ENCODE data around the gene SLC37A1.

Gene SLC37A1

DNA sequence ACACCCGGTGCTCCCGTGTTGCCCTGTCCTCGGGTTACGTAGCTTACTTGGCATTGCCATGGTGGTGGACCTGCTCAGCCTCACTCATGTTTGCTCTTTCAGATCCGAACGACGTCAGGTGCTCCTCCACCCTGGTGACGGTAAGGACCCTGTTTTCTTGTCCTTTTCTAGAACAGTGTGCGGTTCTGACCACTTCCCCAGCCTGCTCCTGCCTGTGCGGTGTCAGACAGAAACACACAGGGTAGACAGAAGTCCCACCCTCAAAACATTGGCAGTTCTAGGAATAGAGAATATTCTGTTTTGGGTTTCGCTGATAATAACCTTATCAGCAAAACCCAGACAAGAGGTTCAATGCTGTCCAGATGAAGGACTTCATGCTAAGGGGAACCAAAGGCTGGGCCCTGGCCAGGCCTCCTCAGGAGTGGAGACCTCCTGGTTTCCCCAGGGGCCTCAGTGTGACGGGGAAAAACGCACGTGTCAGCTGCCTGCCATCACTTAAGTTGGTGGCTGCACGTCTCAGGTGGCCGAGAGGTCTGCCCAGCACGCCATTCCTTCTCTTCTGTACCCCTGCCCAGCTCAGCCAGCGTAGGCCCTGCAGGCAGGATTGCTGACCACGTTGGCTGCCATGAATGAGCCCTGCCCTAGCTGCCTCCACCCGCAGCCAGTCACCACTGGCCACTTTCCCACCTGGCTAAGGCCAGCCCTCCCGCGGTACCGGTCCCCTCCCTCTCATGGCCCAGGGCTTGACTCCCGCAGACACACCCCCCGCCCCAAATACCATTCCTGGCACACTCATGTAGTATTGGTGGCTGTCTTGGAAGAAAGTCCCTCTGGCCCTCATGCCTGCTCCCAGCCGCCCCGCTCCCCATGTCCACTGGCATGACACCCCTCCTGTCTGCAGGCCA is 33.6 kb downstream of the SLC37A1 start:
- DNase-seq = no peak

GRCh38 chr21:42547906-42548365 is 34.3 kb downstream of the SLC37A1 start:
- DNase-seq = no peak

- no peak for DNase-seq
Observed at GRCh38 chr21:42548687-42549406, 35.2 kb downstream of the SLC37A1 start.

GRCh38 chr21:42550817-42551216 is 37.2 kb downstream of the SLC37A1 start:
- no peak for DNase-seq

GRCh38 chr21:42552407-42553336 is 39.0 kb downstream of the SLC37A1 start:
- no peak for DNase-seq

DNA sequence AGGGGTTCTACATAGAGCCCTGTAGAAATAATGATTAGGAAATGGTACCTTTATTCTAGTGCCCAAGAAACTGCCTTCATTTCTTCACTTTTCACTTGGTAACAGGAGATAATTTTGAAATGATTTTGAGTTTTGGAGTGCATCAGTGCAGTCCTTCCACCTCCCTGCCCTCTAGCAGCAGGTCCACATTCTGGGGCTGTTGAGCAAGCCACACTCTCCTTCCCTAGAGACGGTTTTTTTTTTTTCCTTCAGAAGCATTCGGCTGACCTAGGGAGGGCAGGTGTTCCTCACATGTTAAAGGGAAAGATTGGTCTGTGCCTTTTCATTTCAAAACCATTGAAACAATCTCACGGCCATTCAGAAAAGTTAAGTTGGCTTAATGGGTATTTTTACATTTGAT is 39.8 kb downstream of the SLC37A1 start:
- no peak for DNase-seq

- DNase-seq = no peak
Observed at GRCh38 chr21:42554251-42554961, 40.8 kb downstream of the SLC37A1 start.

- no peak for DNase-seq
Observed at GRCh38 chr21:42555756-42556438, 42.2 kb downstream of the SLC37A1 start.

DNA sequence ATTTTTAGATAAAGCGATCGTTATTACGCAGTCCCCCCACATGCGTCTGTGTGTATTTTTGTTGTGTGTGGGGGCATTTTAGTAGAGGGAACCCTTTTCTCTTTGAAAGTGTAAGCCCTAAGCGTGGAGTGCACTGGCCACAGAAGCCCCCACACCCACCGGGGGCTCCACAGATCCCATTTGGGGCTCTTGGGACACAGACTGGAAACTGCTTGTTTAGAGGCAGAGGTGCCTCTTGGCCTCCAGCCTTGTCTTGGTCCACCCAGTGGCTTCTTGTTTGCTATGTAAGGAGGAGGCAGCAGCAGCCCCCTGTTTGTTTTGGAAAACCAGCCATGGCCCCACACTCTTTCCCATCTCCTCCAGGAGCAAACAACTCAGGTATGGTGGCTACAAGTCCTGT is 42.8 kb downstream of the SLC37A1 start:
- no peak for DNase-seq

DNA sequence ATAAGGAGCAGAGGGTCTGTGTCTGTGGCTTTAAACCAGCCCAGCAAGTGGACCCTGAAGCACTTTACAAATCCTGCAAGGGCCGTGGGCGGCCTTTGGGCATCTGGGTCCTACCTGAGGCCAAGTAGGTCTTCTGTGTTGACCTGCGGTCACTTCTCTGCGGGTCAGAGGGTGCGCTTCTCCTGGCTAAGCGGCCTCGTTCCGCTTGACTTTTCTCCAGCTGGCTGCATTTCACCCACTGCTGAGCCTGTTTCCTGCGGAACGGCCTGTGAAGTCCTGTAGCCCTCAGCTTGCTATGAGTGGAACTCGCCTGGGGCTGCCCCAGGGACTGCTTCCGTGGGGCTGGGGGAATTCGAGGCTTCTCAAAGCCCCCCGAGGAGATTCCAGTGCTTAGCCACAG is 43.3 kb downstream of the SLC37A1 start:
- DNase-seq = no peak

DNA sequence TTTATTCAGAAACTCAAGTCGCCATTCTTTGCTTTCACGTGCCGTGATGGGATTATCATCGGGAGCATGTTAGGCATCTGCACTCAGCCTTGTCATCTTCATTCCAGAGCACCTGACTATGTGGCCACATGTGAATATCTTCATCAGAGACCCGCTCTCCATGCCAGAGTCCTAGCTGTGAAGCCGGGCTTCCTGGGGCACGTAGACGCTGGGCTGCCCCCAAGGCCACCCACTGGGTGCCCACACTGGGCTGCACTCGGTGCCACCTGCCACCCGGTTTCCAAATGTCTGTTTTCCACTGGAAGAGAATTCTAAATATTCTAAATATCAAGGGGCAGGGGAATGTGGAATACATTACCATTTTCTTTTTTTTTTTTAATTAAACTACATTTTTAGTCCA is 43.8 kb downstream of the SLC37A1 start:
- DNase-seq = no peak

DNA sequence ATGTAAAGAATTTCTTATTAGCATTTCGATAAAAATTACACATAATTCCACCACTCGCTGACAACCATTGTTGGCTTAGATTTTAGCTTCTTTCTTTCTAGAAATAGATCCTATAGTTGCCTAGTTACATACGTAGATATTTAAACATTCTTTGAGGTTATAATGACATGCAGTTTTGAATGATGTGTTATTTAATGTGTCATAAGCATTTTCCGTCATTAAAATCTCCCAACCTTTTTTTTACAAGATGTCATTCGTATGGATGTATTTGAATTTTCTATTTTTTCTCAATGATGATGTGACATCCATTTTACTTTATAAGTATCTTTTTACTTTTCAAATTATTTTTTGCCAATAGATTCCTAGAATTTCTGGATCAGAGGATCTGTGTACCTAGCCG is 44.7 kb downstream of the SLC37A1 start:
- DNase-seq = no peak

- no peak for DNase-seq
Observed at GRCh38 chr21:42558846-42559245, 45.2 kb downstream of the SLC37A1 start.

DNA sequence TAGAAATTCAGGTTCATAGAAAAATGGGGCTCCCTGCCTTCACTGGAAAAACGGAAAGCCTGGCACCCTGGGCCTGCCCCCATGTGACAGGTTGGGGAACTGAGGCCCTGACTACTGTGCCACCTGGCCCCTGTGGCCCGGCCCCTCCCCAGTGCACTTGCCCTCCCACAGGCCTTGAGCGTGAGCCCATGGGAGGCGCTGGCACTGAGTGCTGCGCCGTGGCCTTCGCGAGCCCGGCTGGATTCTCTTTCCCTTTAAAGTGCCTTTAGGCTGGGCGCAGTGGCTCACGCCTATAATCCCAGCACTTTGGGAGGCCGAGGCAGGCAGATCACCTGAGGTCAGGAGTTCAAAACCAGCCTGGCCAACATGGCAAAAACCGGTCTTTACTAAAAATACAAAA is 45.7 kb downstream of the SLC37A1 start:
- no peak for DNase-seq

DNA sequence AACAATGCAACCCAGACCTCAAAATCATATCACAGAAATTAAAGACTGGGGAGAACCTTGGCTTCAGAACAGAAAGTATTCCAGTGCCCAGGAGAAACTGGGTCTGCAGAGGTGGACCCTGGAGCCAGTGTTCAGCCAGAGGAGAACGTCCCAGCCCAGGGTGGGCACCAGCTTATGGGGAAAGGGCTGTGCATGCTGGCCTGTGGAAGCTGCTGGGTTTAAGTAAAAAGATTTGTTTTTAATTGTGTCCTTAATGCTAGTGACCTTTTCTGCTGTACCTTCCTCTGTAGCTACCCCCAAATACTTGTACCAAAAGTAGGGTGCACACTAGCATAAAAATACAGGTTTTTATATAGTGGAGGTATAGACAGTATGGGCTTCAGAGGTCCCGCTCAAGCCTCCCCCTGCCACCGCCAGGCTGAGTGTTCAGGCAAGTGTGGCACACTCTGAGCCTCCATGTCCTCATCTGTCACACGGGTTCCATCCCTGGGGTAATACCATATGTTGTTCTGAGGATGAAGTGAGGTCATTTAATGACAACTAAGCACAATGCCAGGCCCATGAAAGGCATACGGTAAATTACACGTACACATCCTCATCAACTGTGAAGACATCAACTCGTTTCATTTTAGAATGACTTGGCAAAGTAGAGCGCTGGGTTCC is 47.0 kb downstream of the SLC37A1 start:
- DNase-seq = no peak

DNA sequence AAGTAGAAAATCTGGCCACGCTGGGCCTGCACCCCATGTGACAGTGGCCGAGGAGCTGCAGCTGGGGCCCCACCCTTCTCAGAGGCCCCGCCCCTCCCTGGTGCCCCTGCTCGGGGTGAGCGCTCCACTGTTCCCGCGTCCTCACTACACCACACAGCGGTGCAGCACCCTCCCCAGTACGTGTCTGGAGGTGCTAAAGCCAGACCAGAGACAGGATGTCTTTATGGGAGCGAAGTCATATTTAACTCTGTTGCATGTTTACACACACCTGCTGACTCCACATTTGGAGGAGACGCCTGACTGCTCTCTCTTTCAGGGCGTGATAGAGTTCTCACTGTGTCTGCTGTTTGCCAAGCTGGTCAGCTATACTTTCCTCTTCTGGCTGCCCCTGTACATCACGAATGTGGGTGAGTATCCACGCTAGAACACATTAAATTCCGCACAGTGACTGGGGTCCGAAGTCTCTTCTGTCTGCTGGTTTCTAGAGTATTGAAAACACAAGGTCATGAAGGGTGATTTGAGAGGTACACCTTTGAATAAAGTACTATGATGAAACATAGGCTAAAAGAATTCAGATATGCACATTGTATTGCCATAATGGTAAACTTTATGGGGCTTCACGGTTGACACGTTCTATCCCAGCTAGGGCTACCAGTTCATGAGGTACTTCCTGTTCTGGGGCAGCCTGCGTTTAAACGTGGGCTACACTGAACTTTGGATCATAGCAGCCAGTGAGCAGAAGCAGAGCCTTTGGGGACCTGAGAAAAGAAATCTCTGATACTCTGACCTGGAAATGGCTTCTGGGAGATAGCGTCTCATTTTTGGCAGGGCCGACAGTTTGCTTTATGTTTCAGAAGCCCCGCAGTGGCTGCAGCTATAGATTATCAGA is 48.4 kb downstream of the SLC37A1 start:
- DNase-seq = no peak

GRCh38 chr21:42562816-42563215 is 49.2 kb downstream of the SLC37A1 start:
- no peak for DNase-seq

GRCh38 chr21:42563261-42563660 is 49.6 kb downstream of the SLC37A1 start:
- DNase-seq = no peak

DNA sequence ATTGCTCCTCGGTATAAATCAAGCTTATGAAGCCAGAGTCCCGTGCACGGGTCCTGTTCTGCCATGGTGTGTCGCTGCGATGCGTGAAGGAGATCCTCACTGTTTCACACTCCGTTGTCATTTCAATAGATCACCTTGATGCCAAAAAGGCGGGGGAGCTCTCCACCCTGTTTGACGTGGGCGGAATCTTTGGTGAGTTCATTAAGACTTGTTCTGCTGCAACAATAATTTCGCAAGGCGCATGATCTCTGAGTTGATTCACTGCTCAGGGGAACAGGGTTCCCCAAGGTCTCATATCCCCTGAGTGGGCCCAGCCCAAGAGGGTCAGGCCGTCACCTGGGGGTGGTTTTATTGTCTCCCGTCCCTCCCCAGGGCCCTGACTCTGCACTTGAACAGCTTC is 50.0 kb downstream of the SLC37A1 start:
- no peak for DNase-seq

DNA sequence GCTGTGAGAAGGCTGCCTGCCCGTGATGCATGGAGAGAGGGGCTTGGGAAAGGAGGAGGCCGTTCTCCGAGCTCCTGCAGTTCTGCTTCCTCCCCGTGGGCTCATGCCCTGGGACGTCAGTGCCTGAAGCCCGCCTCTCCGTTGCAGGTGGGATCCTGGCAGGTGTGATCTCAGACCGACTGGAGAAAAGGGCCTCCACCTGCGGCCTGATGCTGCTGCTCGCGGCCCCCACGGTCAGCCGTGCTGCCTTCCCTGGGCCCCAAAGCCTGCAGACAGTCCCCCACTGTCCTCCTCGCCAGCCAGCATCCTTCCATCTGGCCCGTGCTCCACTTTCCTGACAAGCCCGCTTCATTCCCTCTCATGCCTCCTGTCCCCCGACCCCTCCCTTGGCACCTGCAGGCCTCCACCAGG is 50.9 kb downstream of the SLC37A1 start:
- DNase-seq = no peak

All from NCI-H2227 treated with DMSO at 0.1 percent for 48 hours (cell line).